HepG2 (cell line): ENCODE measurements around the gene CBFA2T2. TPM values are rescaled to one million over a fixed set of nuclear protein-coding genes. Genes with fewer than 3 reads are reported as not detected.

Experiments
- HINFP ChIP-seq: sonication (generic); formaldehyde crosslinking; IDR thresholded peaks from 2 replicates; pipeline ENCODE4 v1.4.0; 2020; ENCODE audit warnings: low read depth, mild to moderate bottlenecking, missing genetic modification reagents
- HMGXB3 ChIP-seq: sonication (generic); formaldehyde crosslinking; IDR thresholded peaks from 2 replicates; pipeline ENCODE4 v1.4.0; 2020; ENCODE audit warnings: missing genetic modification reagents, borderline replicate concordance
- MTA3 ChIP-seq: sonication (generic); formaldehyde crosslinking; IDR thresholded peaks from 2 replicates; pipeline ENCODE4 v1.4.0; 2020; ENCODE audit warnings: missing genetic modification reagents
- PHF8 ChIP-seq: sonication (generic); formaldehyde crosslinking; IDR thresholded peaks from 2 replicates; pipeline ENCODE4 v1.5.0; 2020; ENCODE audit warnings: missing genetic modification reagents
- PRDM10 ChIP-seq: sonication (generic); formaldehyde crosslinking; IDR thresholded peaks from 2 replicates; pipeline ENCODE4 v1.4.0; 2020; ENCODE audit warnings: low read depth, missing genetic modification reagents
- RERE ChIP-seq: IDR thresholded peaks from 2 replicates; pipeline ENCODE4 v1.6.1; 2016; ENCODE audit warnings: low read depth, missing genetic modification reagents, missing compliant biosample characterization
- ZNF256 ChIP-seq: sonication (generic); formaldehyde crosslinking; conservative IDR thresholded peaks from 2 replicates; pipeline ENCODE4 v1.4.0; 2020; ENCODE audit warnings: missing genetic modification reagents
- ZNF460 ChIP-seq: sonication (generic); formaldehyde crosslinking; IDR thresholded peaks from 2 replicates; pipeline ENCODE4 v1.5.1; 2020; ENCODE audit warnings: missing genetic modification reagents, mild to moderate bottlenecking, borderline replicate concordance
- ZNF570 ChIP-seq: sonication (generic); formaldehyde crosslinking; IDR thresholded peaks from 2 replicates; pipeline ENCODE4 v1.4.0; 2020; ENCODE audit warnings: mild to moderate bottlenecking, missing genetic modification reagents, borderline replicate concordance
- ZNF691 ChIP-seq: sonication (generic); formaldehyde crosslinking; IDR thresholded peaks from 2 replicates; pipeline ENCODE4 v1.4.0; 2020; ENCODE audit warnings: missing genetic modification reagents, low read depth, mild to moderate bottlenecking, borderline replicate concordance
- polyA plus RNA-seq, 8 experiments: library from polyadenylated mRNA; depleted of rRNA in 3 of 8; stranded (reverse) in 7 of 8; unstranded in 1 of 8; fragments of >200 nt; fragmentation: Illumina TruSeq in 4 of 8; extraction: Trizol in 4 of 8; gene quantifications; 2 replicates each; pipeline versions ENCODE4 v1.2.1 to v1.2.3, GENCODE V29; 2011 to 2016; ENCODE audit warnings: low read depth in 4 of 8, missing spikeins in 1 of 8, mixed read lengths in 1 of 8; ENCODE audit not compliant: insufficient read depth in 1 of 8
- total RNA-seq, 5 experiments: library from RNA; depleted of rRNA; stranded (reverse); fragments of >200 nt; fragmentation: Illumina TruSeq; extraction: Trizol; gene quantifications; 2 replicates each; pipeline ENCODE4 v1.2.3, GENCODE V29; 2016; ENCODE audit warnings: low read depth in 1 of 5

CBFA2T2 gene
- total and polyA plus RNA-seq, 2 of the 13 experiments (the other 11 are each of a cell fraction or from before 2014, with no cell fraction given), result 6.3 to 21.2 TPM

- TF ChIP-seq HMGXB3 (CRISPR knock-in tag) (peak; percentile 99), PRDM10 (CRISPR knock-in tag) (peak; percentile 72; the same call in 1 of the 2 replicates), HINFP (CRISPR knock-in tag) (no peak), ZNF460 (CRISPR knock-in tag) (no peak), MTA3 (CRISPR knock-in tag) (no peak), RERE (CRISPR knock-in tag) (0 out of 2 replicates have a peak, but pooled peaks have one; percentile 23), ZNF691 (CRISPR knock-in tag) (no peak), ZNF570 (CRISPR knock-in tag) (no peak), ZNF256 (CRISPR knock-in tag) (no peak), PHF8 (CRISPR knock-in tag) (no peak)
These were observed 72.1 kb downstream of the CBFA2T2 start (continued) for GRCh38 chr20:33561692-33562601.
